ENCODE measurements around the gene CPO.

CPO gene

GRCh38 chr2:206958261-206958660 lies 18.9 kb downstream of the CPO start:
- Mint-ChIP-seq H3K4me1 (ENCODE audit: low read depth) (no peaks in the 10 kb centered on the region), H3K27me3 (no peaks in the 10 kb centered on the region), H3K4me3 (no peak overlapping the region), H3K27ac (no peak overlapping the region), H3K36me3 (ENCODE audit: low read depth) (no peaks in the 10 kb centered on the region), H3K9me3 (peaks cover 8% of the 10 kb centered on the region)
- DNase-seq: no peak

DNA sequence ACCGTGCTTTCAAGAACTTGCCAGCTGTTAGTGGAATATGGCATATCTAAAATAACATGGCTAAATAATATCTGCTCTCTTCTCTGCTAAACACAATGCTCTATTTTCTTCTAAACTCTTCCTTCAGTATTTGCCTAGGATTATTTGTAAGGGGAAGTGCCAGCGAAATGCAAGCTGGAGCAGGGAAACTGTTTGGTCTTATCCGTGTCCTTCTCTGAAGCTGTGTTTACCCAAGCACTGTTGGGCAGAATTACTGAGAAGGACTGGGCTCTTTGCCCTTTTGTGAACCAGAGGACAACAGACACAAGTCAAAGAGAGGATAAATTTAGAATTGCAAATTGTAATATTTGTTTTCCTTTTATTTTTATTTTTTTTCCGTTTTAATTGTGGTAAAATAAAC lies 23.6 kb downstream of the CPO start:
- H3K27ac Mint-ChIP-seq: no peak overlapping the region
- no peak overlapping the region for H3K4me3 Mint-ChIP-seq

GRCh38 chr2:206968134-206969086 lies 29.1 kb downstream of the CPO start:
- H3K4me3 Mint-ChIP-seq: no peak overlapping the region
- peaks cover 3% of the 10 kb centered on the region for H3K27me3 Mint-ChIP-seq
- no peaks in the 10 kb centered on the region for H3K9me3 Mint-ChIP-seq
- no peak overlapping the region for H3K27ac Mint-ChIP-seq
- H3K4me1 Mint-ChIP-seq (ENCODE audit: low read depth): no peaks in the 10 kb centered on the region
- no peak for DNase-seq
- no peaks in the 10 kb centered on the region for H3K36me3 Mint-ChIP-seq (ENCODE audit: low read depth)

More for the DNA sequence above, 23.6 kb downstream of the CPO start:
- Mint-ChIP-seq H3K4me1 (ENCODE audit: low read depth) (no peaks in the 10 kb centered on the region), H3K27me3 (no peaks in the 10 kb centered on the region), H3K9me3 (no peaks in the 10 kb centered on the region), H3K36me3 (ENCODE audit: low read depth) (no peaks in the 10 kb centered on the region)
- DNase-seq: no peak

DNA sequence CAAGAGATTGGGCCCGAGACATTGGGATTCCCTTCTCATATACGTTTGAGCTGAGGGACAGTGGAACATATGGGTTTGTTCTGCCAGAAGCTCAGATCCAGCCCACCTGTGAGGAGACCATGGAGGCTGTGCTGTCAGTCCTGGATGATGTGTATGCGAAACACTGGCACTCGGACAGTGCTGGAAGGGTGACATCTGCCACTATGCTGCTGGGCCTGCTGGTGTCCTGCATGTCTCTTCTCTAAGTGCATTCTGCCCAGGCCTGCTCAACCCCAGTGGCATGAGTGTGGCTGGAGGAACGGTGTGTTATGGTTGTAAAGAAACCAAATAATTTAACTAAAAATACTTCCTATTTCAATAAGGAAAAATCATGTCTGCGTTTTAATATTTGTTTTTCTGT lies 29.9 kb downstream of the CPO start:
- Mint-ChIP-seq H3K27ac (no peak overlapping the region), H3K4me3 (no peak overlapping the region)

GRCh38 chr2:206970589-206971360 lies 31.5 kb downstream of the CPO start:
- H3K9me3 Mint-ChIP-seq: no peaks in the 10 kb centered on the region
- no peak for DNase-seq
- no peaks in the 10 kb centered on the region for H3K36me3 Mint-ChIP-seq (ENCODE audit: low read depth)
- H3K4me3 Mint-ChIP-seq: no peak overlapping the region
- H3K27ac Mint-ChIP-seq: no peak overlapping the region
- H3K4me1 Mint-ChIP-seq (ENCODE audit: low read depth): no peaks in the 10 kb centered on the region
- H3K27me3 Mint-ChIP-seq: peaks cover 5% of the 10 kb centered on the region

More for the DNA sequence above, 29.9 kb downstream of the CPO start:
- DNase-seq: no peak
- Mint-ChIP-seq H3K4me1 (ENCODE audit: low read depth) (no peaks in the 10 kb centered on the region), H3K36me3 (ENCODE audit: low read depth) (no peaks in the 10 kb centered on the region), H3K9me3 (no peaks in the 10 kb centered on the region), H3K27me3 (peaks cover 5% of the 10 kb centered on the region)

DNA sequence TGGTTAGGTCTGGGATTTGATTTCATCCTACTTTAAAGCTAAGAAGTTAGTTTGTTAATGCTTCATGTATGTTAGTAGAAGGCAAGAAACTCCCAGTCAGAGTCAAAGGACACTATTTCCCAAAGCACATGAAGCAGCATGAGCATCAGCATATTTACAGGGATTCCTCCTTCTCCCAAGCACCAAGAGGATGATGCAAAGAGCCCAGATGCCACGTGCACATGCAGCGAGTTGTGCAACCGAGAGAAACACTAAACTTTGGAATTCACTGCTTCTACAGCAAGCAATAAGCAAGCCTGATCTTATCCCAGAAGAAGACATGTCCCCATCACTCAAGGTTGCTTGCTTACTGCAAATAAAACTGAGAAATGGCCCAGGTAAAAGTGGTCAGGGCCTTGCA lies 32.5 kb downstream of the CPO start:
- H3K9me3 Mint-ChIP-seq: no peaks in the 10 kb centered on the region
- H3K27ac Mint-ChIP-seq: no peak overlapping the region
- H3K4me3 Mint-ChIP-seq: no peak overlapping the region
- H3K36me3 Mint-ChIP-seq (ENCODE audit: low read depth): no peaks in the 10 kb centered on the region
- peaks cover 5% of the 10 kb centered on the region for H3K27me3 Mint-ChIP-seq
- no peak for DNase-seq
- no peaks in the 10 kb centered on the region for H3K4me1 Mint-ChIP-seq (ENCODE audit: low read depth)

GRCh38 chr2:206974551-206974950 lies 35.2 kb downstream of the CPO start:
- H3K36me3 Mint-ChIP-seq (ENCODE audit: low read depth): no peaks in the 10 kb centered on the region

GRCh38 chr2:206978746-206979145 lies 39.4 kb downstream of the CPO start:
- Mint-ChIP-seq H3K9me3 (no peaks in the 10 kb centered on the region), H3K4me3 (no peak overlapping the region), H3K4me1 (ENCODE audit: low read depth) (peaks cover 6% of the 10 kb centered on the region), H3K27ac (no peak overlapping the region), H3K36me3 (ENCODE audit: low read depth) (no peaks in the 10 kb centered on the region), H3K27me3 (peaks cover 2% of the 10 kb centered on the region)
- no peak for DNase-seq

More at GRCh38 chr2:206974551-206974950, 35.2 kb downstream of the CPO start:
- no peak for DNase-seq
- no peak overlapping the region for H3K27ac Mint-ChIP-seq
- no peaks in the 10 kb centered on the region for H3K9me3 Mint-ChIP-seq
- no peaks in the 10 kb centered on the region for H3K4me1 Mint-ChIP-seq (ENCODE audit: low read depth)
- no peak overlapping the region for H3K4me3 Mint-ChIP-seq
- peaks cover 5% of the 10 kb centered on the region for H3K27me3 Mint-ChIP-seq

GRCh38 chr2:206979365-206979764 lies 40.0 kb downstream of the CPO start:
- DNase-seq: no peak
- Mint-ChIP-seq H3K27me3 (no peaks in the 10 kb centered on the region), H3K27ac (no peak overlapping the region), H3K4me1 (ENCODE audit: low read depth) (peaks cover 8% of the 10 kb centered on the region), H3K36me3 (ENCODE audit: low read depth) (no peaks in the 10 kb centered on the region), H3K4me3 (no peak overlapping the region), H3K9me3 (no peaks in the 10 kb centered on the region)

GRCh38 chr2:206979922-206980321 lies 40.6 kb downstream of the CPO start:
- Mint-ChIP-seq H3K9me3 (no peaks in the 10 kb centered on the region), H3K27me3 (no peaks in the 10 kb centered on the region), H3K27ac (no peak overlapping the region), H3K4me3 (no peak overlapping the region), H3K4me1 (ENCODE audit: low read depth) (peaks cover 9% of the 10 kb centered on the region), H3K36me3 (ENCODE audit: low read depth) (no peaks in the 10 kb centered on the region)
- DNase-seq: no peak

- Mint-ChIP-seq H3K9me3 (no peaks in the 10 kb centered on the region), H3K27ac (no peak overlapping the region), H3K27me3 (no peaks in the 10 kb centered on the region), H3K4me1 (ENCODE audit: low read depth) (peaks cover 9% of the 10 kb centered on the region), H3K4me3 (no peak overlapping the region), H3K36me3 (ENCODE audit: low read depth) (no peaks in the 10 kb centered on the region)
- DNase-seq: no peak
These were observed 41.1 kb downstream of the CPO start for GRCh38 chr2:206980413-206980812.

- Mint-ChIP-seq H3K27ac (no peak overlapping the region), H3K27me3 (no peaks in the 10 kb centered on the region), H3K4me1 (ENCODE audit: low read depth) (peaks cover 9% of the 10 kb centered on the region), H3K9me3 (no peaks in the 10 kb centered on the region), H3K4me3 (no peak overlapping the region), H3K36me3 (ENCODE audit: low read depth) (no peaks in the 10 kb centered on the region)
- DNase-seq: no peak
These were observed 41.9 kb downstream of the CPO start for GRCh38 chr2:206981086-206981674.

GRCh38 chr2:206981739-206982340 lies 42.5 kb downstream of the CPO start:
- no peaks in the 10 kb centered on the region for H3K36me3 Mint-ChIP-seq (ENCODE audit: low read depth)
- peak; percentile 61 for DNase-seq
- peaks cover 14% of the 10 kb centered on the region for H3K4me1 Mint-ChIP-seq (ENCODE audit: low read depth)
- H3K9me3 Mint-ChIP-seq: no peaks in the 10 kb centered on the region
- H3K27ac Mint-ChIP-seq: no peak overlapping the region
- no peaks in the 10 kb centered on the region for H3K27me3 Mint-ChIP-seq
- H3K4me3 Mint-ChIP-seq: no peak overlapping the region

- H3K9me3 Mint-ChIP-seq: no peaks in the 10 kb centered on the region
- H3K4me1 Mint-ChIP-seq (ENCODE audit: low read depth): peaks cover 21% of the 10 kb centered on the region
- no peaks in the 10 kb centered on the region for H3K27me3 Mint-ChIP-seq
- H3K4me3 Mint-ChIP-seq: no peak overlapping the region
- no peaks in the 10 kb centered on the region for H3K36me3 Mint-ChIP-seq (ENCODE audit: low read depth)
- H3K27ac Mint-ChIP-seq: no peak overlapping the region
- no peak for DNase-seq
These were observed 43.1 kb downstream of the CPO start for GRCh38 chr2:206982360-206982955.
